NT2/D1 (cell line): ENCODE data around the gene TNS3.

ENCODE experiments used
- YY1 ChIP-seq: IDR thresholded peaks from 2 replicates; pipeline ENCODE4 v1.6.1; 2011; ENCODE audit not compliant: insufficient read length, insufficient read depth
- ZNF274 ChIP-seq: IDR thresholded peaks from 2 replicates; pipeline ENCODE4 v1.6.1; 2011; ENCODE audit warnings: mild to moderate bottlenecking, low read depth, low read length

- TF ChIP-seq ZNF274 = no peak
- TF ChIP-seq YY1 = no peak
Observed at GRCh38 chr7:47301105-47301477, 280.8 kb downstream of the TNS3 start.
